ENCODE data around the gene TVP23C. TPM values are rescaled to one million over a fixed set of nuclear protein-coding genes. Genes with fewer than 3 reads are reported as not detected.

Gene TVP23C
- total and polyA plus RNA-seq, 9 of the 15 experiments (the other 6 are each of a cell fraction or from before 2014, with no cell fraction given) = 5.7 to 16.8 (median 8.2) TPM

- BruUV-seq (replicated peaks) = no TSS peak
- Histone ChIP-seq H3K4me1 (replicated peaks in 1 of 2; ENCODE audit: control insufficient read depth in 2 of 2, insufficient read depth in 2 of 2, low read length in 2 of 2) (no peaks in the 10 kb centered on the region; a peak in 1 of 5 replicates), H3K27me3 (ENCODE audit: control insufficient read depth in 2 of 2, insufficient read depth in 2 of 2, low read length in 2 of 2) (no peaks in the 10 kb centered on the region), H3K27ac (ENCODE audit: extremely low read depth, low read depth, low read length) (no peak overlapping the region; the same call in 2 of the 3 replicates), H3K9me3 (replicated peaks; ENCODE audit: control insufficient read depth, insufficient read depth, low read depth, low read length) (no peaks in the 10 kb centered on the region), H3K4me2 (ENCODE audit: insufficient read depth, low read length) (no peak overlapping the region), H4K20me1 (replicated peaks; ENCODE audit: control insufficient read depth, insufficient read depth, low read length) (no peaks in the 10 kb centered on the region), H3K79me2 (ENCODE audit: control insufficient read depth, insufficient read depth, low read length) (no peaks in the 10 kb centered on the region), H3K9ac (ENCODE audit: insufficient read depth in 1 of 2, low read depth in 2 of 2, low read length in 2 of 2) (no peak overlapping the region), H3K36me3 (ENCODE audit: control insufficient read depth, insufficient read depth, low read length) (no peaks in the 10 kb centered on the region), H2AFZ (ENCODE audit: low read depth, low read length) (no peak overlapping the region), H3K9me1 (ENCODE audit: control insufficient read depth, insufficient read depth, low read length) (no peaks in the 10 kb centered on the region), H3K4me3 (no peak overlapping the region)
- POLR2A ChIA-PET = interaction anchor here (0.7 kb wide), 1 partner anchor 14 kb away, joined by 4 read pairs; no protein-coding TSS in a partner anchor
- DNase-seq (ENCODE audit: extremely low read depth in 1 of 4, low spot score in 3 of 4) = no peak
- CTCF ChIA-PET (ENCODE audit: low intra/inter-chr PET ratio) = no interaction called here
- FAIRE-seq = no peak
- in situ Hi-C loops (cut with MboI) = no loop called here
- WGBS (ENCODE audit: insufficient coverage, low coverage, missing lambda C conversion rate) = 78% methylated on average over 8 of the region's 11 CpGs
- intact Hi-C loops (cut with micrococcal nuclease) = no loop called here
- no peak for ATAC-seq
- TF ChIP-seq ZNF274 (IDR thresholded peaks at IDR 0.05; ENCODE audit: borderline replicate concordance, low read depth, low read length) = no peak
- no peak for TF ChIP-seq BCLAF1 (IDR thresholded peaks at IDR 0.05; ENCODE audit: borderline replicate concordance in 1 of 2, control insufficient read depth in 1 of 2, low read depth in 2 of 2, low read length in 1 of 2)
- no peak for TF ChIP-seq ZNF3 (CRISPR knock-in tag; IDR thresholded peaks at IDR 0.05)
- TF ChIP-seq ZZZ3 (IDR thresholded peaks at IDR 0.05) = no peak
- no peak for TF ChIP-seq EP300 (IDR thresholded peaks at IDR 0.05; ENCODE audit: low read length)
- no peak for TF ChIP-seq PCBP2 (IDR thresholded peaks at IDR 0.05; ENCODE audit: low read depth, low read length, poor library complexity, severe bottlenecking)
- TF ChIP-seq MEIS2 (IDR thresholded peaks at IDR 0.05; ENCODE audit: partially characterized antibody) = no peak
- TF ChIP-seq NCOA4 (IDR thresholded peaks at IDR 0.05; ENCODE audit: partially characterized antibody) = no peak
- TF ChIP-seq MCM5 (IDR thresholded peaks at IDR 0.05; ENCODE audit: low read depth) = no peak
- no peak for TF ChIP-seq HLTF (IDR thresholded peaks at IDR 0.05)
- TF ChIP-seq GABPB1 (CRISPR knock-in tag; IDR thresholded peaks at IDR 0.05) = no peak
- no peak for TF ChIP-seq RBM15 (IDR thresholded peaks at IDR 0.05; ENCODE audit: insufficient read depth, low read length)
- TF ChIP-seq MYNN (IDR thresholded peaks at IDR 0.05) = no peak
- no peak for TF ChIP-seq MYNN (CRISPR knock-in tag; IDR thresholded peaks at IDR 0.05)
- no peak for TF ChIP-seq NEUROD1 (IDR thresholded peaks at IDR 0.05; ENCODE audit: borderline replicate concordance, low read depth, low read length, partially characterized antibody)
- TF ChIP-seq PREB (CRISPR knock-in tag; IDR thresholded peaks at IDR 0.05) = no peak
- no peak for TF ChIP-seq TAF9B (IDR thresholded peaks at IDR 0.05; ENCODE audit: partially characterized antibody)
- TF ChIP-seq DEAF1 (CRISPR knock-in tag; IDR thresholded peaks at IDR 0.05) = no peak
These were observed 98.9 kb downstream of the TVP23C start for GRCh38 chr17:15464231-15464985.

Measured in K562 (cell line).